Osteoblast (primary cell): Measurements from ENCODE around the gene IQGAP3. TPM values are rescaled to one million over a fixed set of nuclear protein-coding genes. Genes with fewer than 3 reads are reported as not detected.

Experiments
- DNase-seq: peaks from one replicate; pipeline ENCODE4 v3.0.0; 2011; ENCODE audit warnings: low spot score, mixed read lengths; ENCODE audit not compliant: insufficient read length; ENCODE audit errors: missing footprints
- H2AFZ ChIP-seq: 2 replicates; pipeline ENCODE4 v1.6.0; 2011; ENCODE audit warnings: mild to moderate bottlenecking, low read length
- H3K27ac ChIP-seq: 2 replicates; pipeline ENCODE4 v1.5.1; 2011; ENCODE audit warnings: mild to moderate bottlenecking, low read depth, low read length, moderate library complexity
- H3K27me3 ChIP-seq: 2 replicates; pipeline ENCODE4 v1.6.0; 2012; ENCODE audit warnings: mild to moderate bottlenecking, control low read depth, inconsistent platforms, low read length, moderate library complexity; ENCODE audit not compliant: insufficient read depth
- H3K36me3 ChIP-seq: 2 replicates; pipeline ENCODE4 v1.5.1; 2011; ENCODE audit warnings: mild to moderate bottlenecking, low read length, control low read depth, moderate library complexity; ENCODE audit not compliant: insufficient read depth
- H3K4me1 ChIP-seq: 2 replicates; pipeline ENCODE4 v1.5.1; 2011; ENCODE audit warnings: mild to moderate bottlenecking, low read length, control low read depth, moderate library complexity; ENCODE audit not compliant: insufficient read depth
- H3K4me2 ChIP-seq: 2 replicates; pipeline ENCODE4 v1.6.0; 2011; ENCODE audit warnings: mild to moderate bottlenecking, low read length; ENCODE audit not compliant: insufficient read depth
- H3K4me3 ChIP-seq: fragments of 200-600 bp; sonication (generic); 3 replicates; pipeline ENCODE4 v1.5.1; 2012; ENCODE audit warnings: mild to moderate bottlenecking, low read length, inconsistent platforms; ENCODE audit not compliant: insufficient read depth
- H3K79me2 ChIP-seq: 2 replicates; pipeline ENCODE4 v1.6.0; 2012; ENCODE audit warnings: mild to moderate bottlenecking, low read length, control low read depth, inconsistent platforms; ENCODE audit not compliant: insufficient read depth
- H3K9me3 ChIP-seq: 2 replicates; pipeline ENCODE4 v1.5.1; 2011; ENCODE audit warnings: low read depth, low read length, control low read depth
- H4K20me1 ChIP-seq: 2 replicates; pipeline ENCODE4 v1.6.0; 2012; ENCODE audit warnings: mild to moderate bottlenecking, low read length, control low read depth; ENCODE audit not compliant: insufficient read depth
- total RNA-seq: library from RNA; depleted of rRNA; stranded (reverse); fragments of >200 nt; gene quantifications from 2 replicates; pipeline ENCODE4 v1.2.3, GENCODE V29; 2012
- TF ChIP-seq, protein P1 (sequence below): IDR thresholded peaks from 2 replicates; pipeline ENCODE4 v1.5.1; 2011; ENCODE audit warnings: mild to moderate bottlenecking, low read depth, low read length, moderate library complexity; ENCODE audit errors: extremely low read depth

IQGAP3 gene
- total RNA-seq, 1 donor, result 2.9 TPM

DNA sequence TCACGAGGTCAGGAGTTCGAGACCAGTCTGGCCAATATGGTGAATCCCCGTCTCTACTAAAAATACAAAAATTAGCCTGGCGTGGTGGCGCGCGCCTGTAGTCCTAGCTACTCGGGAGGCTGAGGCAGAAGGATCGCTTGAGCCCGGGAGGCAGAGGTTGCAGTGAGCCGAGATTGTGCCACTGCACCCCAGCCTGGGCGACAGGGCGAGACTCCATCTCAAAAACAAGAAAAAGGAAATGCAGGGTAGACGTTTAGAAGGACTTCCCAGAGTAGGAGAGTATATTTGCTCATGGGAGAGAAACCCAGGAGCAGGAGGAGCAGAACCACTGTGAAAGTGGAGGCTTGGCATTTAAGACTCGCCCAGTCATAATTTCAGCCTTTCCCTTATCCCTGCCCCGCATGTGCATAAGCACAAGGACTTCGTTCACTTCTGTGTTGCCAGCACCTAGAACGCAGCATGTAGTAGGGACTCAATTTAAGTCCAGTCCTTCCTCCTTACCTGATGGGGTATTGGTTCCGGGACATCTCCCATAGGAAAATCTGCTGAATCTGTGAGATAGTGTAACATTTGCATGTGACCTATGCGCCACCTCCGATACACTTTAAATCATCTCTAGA, 66.6 kb downstream of the IQGAP3 start:
- H3K27me3 ChIP-seq, result no peaks in the 10 kb centered on the region
- peak overlapping the region; percentile 100 for H3K27ac ChIP-seq
- DNase-seq, result no peak
- peak overlapping the region; percentile 85 for H3K4me2 ChIP-seq
- TF ChIP-seq, protein P1, sequence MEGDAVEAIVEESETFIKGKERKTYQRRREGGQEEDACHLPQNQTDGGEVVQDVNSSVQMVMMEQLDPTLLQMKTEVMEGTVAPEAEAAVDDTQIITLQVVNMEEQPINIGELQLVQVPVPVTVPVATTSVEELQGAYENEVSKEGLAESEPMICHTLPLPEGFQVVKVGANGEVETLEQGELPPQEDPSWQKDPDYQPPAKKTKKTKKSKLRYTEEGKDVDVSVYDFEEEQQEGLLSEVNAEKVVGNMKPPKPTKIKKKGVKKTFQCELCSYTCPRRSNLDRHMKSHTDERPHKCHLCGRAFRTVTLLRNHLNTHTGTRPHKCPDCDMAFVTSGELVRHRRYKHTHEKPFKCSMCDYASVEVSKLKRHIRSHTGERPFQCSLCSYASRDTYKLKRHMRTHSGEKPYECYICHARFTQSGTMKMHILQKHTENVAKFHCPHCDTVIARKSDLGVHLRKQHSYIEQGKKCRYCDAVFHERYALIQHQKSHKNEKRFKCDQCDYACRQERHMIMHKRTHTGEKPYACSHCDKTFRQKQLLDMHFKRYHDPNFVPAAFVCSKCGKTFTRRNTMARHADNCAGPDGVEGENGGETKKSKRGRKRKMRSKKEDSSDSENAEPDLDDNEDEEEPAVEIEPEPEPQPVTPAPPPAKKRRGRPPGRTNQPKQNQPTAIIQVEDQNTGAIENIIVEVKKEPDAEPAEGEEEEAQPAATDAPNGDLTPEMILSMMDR, result no peak
- no peaks in the 10 kb centered on the region for H4K20me1 ChIP-seq
- H3K4me1 ChIP-seq, result peaks cover 52% of the 10 kb centered on the region
- H3K36me3 ChIP-seq, result no peaks in the 10 kb centered on the region
- peak overlapping the region; percentile 81 for H2AFZ ChIP-seq
- H3K79me2 ChIP-seq, result no peaks in the 10 kb centered on the region
- H3K4me3 ChIP-seq, result peak overlapping the region; percentile 54
- no peaks in the 10 kb centered on the region for H3K9me3 ChIP-seq

DNA sequence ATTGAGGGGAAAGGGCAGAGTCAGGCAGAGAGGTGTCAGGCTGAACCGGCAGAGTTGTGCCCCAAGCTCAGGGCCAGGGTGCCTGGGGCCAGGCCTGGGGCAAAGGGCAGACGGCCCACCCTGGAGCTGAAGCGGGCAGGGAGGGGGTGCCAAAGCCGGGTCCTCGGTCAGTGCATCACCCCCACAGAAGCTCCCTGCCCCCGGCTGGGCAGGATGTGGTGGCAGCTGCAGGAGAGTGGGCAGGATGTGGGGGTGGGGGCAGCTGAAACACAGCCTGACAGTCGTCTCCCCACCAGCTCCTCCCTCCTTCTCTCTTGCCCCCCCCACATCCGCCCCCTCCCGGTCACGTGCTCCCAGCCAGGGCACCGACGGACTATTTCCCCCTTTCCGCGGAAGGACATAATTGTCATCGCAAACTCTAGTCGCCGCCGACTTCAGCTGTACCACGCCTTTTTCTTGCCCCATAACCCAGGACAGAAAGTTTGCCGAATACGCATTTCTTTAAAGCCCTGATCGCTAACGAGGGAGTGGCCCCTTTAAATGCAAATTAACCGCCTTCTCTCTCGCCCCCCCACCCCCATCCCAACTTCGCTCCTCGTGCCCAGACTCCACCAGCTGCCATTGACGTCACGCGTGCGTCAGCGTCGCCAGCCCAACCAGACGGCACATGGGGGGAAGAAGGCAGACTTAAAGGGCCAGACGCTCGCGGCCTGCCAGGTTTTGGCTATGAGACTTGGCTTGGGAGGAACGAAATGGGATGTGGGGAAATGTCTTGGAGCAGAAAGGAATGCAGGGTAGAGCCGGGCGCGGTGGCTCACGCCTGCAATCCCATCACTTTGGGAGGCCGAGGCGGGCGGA, 67.3 kb downstream of the IQGAP3 start:
- H3K27me3 ChIP-seq, result no peaks in the 10 kb centered on the region
- H3K4me2 ChIP-seq, result peak overlapping the region; percentile 85
- H3K9me3 ChIP-seq, result no peaks in the 10 kb centered on the region
- peak overlapping the region; percentile 54 for H3K4me3 ChIP-seq
- no peaks in the 10 kb centered on the region for H4K20me1 ChIP-seq
- peak; percentile 98 for DNase-seq
- peak overlapping the region; percentile 100 for H3K27ac ChIP-seq
- peak overlapping the region; percentile 81 for H2AFZ ChIP-seq
- peaks cover 6% of the 10 kb centered on the region for H3K79me2 ChIP-seq
- H3K36me3 ChIP-seq, result no peaks in the 10 kb centered on the region
- peaks cover 47% of the 10 kb centered on the region for H3K4me1 ChIP-seq
- TF ChIP-seq, protein P1, result no peak

DNA sequence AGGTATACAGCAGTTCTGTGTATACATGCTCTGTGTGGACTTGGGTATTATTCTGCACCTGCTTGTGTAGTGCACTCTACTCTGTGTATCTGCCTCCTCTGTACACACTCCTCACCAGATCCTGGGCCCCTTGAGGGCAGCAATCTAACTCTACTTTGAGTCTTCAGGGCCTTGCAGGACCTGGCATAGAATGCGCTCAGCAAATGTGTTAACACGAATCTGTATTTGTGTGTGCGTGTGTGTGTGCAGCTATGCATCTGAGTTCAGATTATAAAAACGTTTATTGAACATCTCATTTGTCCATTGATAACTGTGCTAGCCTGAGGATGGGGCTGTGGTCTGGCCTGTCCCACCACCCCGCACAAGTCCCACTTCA, 67.9 kb downstream of the IQGAP3 start:
- Histone ChIP-seq H3K4me2 (peak overlapping the region; percentile 85), H3K79me2 (peaks cover 12% of the 10 kb centered on the region), H2AFZ (peak overlapping the region; percentile 52), H3K36me3 (no peaks in the 10 kb centered on the region), H3K4me3 (peak overlapping the region; percentile 54), H3K27me3 (no peaks in the 10 kb centered on the region), H4K20me1 (peaks cover 3% of the 10 kb centered on the region), H3K27ac (peak overlapping the region; percentile 100), H3K4me1 (peaks cover 47% of the 10 kb centered on the region), H3K9me3 (no peaks in the 10 kb centered on the region)
- TF ChIP-seq, protein P1, result no peak
- DNase-seq, result no peak
